B cell (primary cell): Measurements from ENCODE around the gene WDR26. TPM values are rescaled to one million over a fixed set of nuclear protein-coding genes. Genes with fewer than 3 reads are reported as not detected.

Source experiments
- ATAC-seq: fragments of 200-7000 bp; cut with Tn5 transposase; one replicate; pipeline ENCODE4 v1.10.0; 2021; ENCODE audit warnings: low read depth, mild to moderate bottlenecking, moderate number of reproducible peaks, moderate library complexity
- CTCF ChIA-PET: fragments of 350-600 bp; sonication (Branson Sonifier 250); formaldehyde crosslinking; loops from one replicate; lab custom pipeline; 2021; ENCODE audit warnings: antibody characterized with exemption, inconsistent platforms; lab: Charles Lee
- POLR2A ChIA-PET: fragments of 350-600 bp; sonication (Branson Sonifier 250); formaldehyde crosslinking; loops from one replicate; lab custom pipeline; 2021; ENCODE audit warnings: antibody characterized with exemption; lab: Charles Lee
- DNase-seq: peaks from one replicate; pipeline ENCODE4 v3.0.0; 2013
- H2AFZ ChIP-seq: 2 replicates; pipeline ENCODE4 v1.6.1; 2012; ENCODE audit warnings: mild to moderate bottlenecking, low read depth, low read length; ENCODE audit not compliant: insufficient read depth, poor library complexity, severe bottlenecking
- H3K27ac ChIP-seq, 2 donors: 1 replicate in 1 of 2; 2 replicates in 1 of 2; pipeline ENCODE4 v1.5.1; 2012 to 2013; ENCODE audit warnings: low read length in 2 of 2, mild to moderate bottlenecking in 2 of 2, moderate library complexity in 1 of 2
- H3K27me3 ChIP-seq, 4 experiments: fragments of 200-600 bp in 1 of 4; sonication (generic) in 1 of 4; replicated peaks in 1 of 4; 1 replicate in 2 of 4; 2 replicates in 2 of 4; pipeline versions ENCODE4 v1.6.1 to v1.7.0; 2013 to 2016; ENCODE audit warnings: low read length in 3 of 4, mild to moderate bottlenecking in 2 of 4, mixed read lengths in 1 of 4, moderate library complexity in 1 of 4; ENCODE audit not compliant: insufficient read depth in 4 of 4, control insufficient read depth in 3 of 4; ENCODE audit errors: control extremely low read depth in 1 of 4
- H3K36me3 ChIP-seq, 2 experiments: replicated peaks in 1 of 2; 1 replicate in 1 of 2; 2 replicates in 1 of 2; pipeline versions ENCODE4 v1.6.1 to v1.7.1; 2013; ENCODE audit warnings: low read length in 1 of 2; ENCODE audit not compliant: insufficient read depth in 2 of 2, control insufficient read depth in 1 of 2; ENCODE audit errors: control extremely low read depth in 1 of 2, extremely low read depth in 1 of 2
- H3K4me1 ChIP-seq, 2 donors: fragments of 200-600 bp in 1 of 2; sonication (generic) in 1 of 2; 1 replicate in 1 of 2; 2 replicates in 1 of 2; pipeline versions ENCODE4 v1.5.1 to v1.6.1; 2013 to 2017; ENCODE audit warnings: low read length in 2 of 2; ENCODE audit not compliant: control insufficient read depth in 2 of 2, insufficient read depth in 2 of 2
- H3K4me2 ChIP-seq: replicated peaks from 2 replicates; pipeline ENCODE3; 2012; ENCODE audit warnings: mild to moderate bottlenecking, low read depth, low read length; ENCODE audit not compliant: poor library complexity, severe bottlenecking
- H3K4me3 ChIP-seq, 5 experiments: fragments of 200-600 bp in 1 of 5; sonication (generic) in 1 of 5; 1 replicate in 3 of 5; 2 replicates in 2 of 5; pipeline versions ENCODE4 v1.5.1 to v1.7.0; 2011 to 2016; ENCODE audit warnings: low read length in 4 of 5, mild to moderate bottlenecking in 4 of 5, low read depth in 2 of 5, control low read depth in 1 of 5, moderate library complexity in 1 of 5; ENCODE audit not compliant: insufficient read depth in 1 of 5; ENCODE audit errors: control extremely low read depth in 1 of 5, extremely low read depth in 1 of 5
- H3K79me2 ChIP-seq: fragments of 200-600 bp; sonication (generic); one replicate; pipeline ENCODE4 v1.6.0; 2016; ENCODE audit warnings: low read length; ENCODE audit not compliant: control insufficient read depth, insufficient read depth
- H3K9ac ChIP-seq: fragments of 200-600 bp; sonication (generic); 2 replicates; pipeline ENCODE4 v1.6.1; 2017; ENCODE audit warnings: mild to moderate bottlenecking, low read length, moderate library complexity
- H3K9me3 ChIP-seq, 3 donors: one replicate each; pipeline versions ENCODE4 v1.6.1 to v1.7.1; 2013; ENCODE audit warnings: low read length in 2 of 3; ENCODE audit not compliant: control insufficient read depth in 2 of 3, insufficient read depth in 1 of 3; ENCODE audit errors: control extremely low read depth in 1 of 3
- H4K20me1 ChIP-seq: 2 replicates; pipeline ENCODE4 v1.6.0; 2012; ENCODE audit warnings: mild to moderate bottlenecking, low read length; ENCODE audit not compliant: insufficient read depth, control insufficient read depth, poor library complexity, severe bottlenecking
- H3K27ac Mint-ChIP-seq: one replicate; pipeline ENCODE4 v1.8.0; 2021; ENCODE audit warnings: mixed read lengths
- H3K27me3 Mint-ChIP-seq: one replicate; pipeline ENCODE4 v1.8.0; 2021; ENCODE audit warnings: mixed read lengths
- H3K4me1 Mint-ChIP-seq: one replicate; pipeline ENCODE4 v1.8.0; 2021; ENCODE audit warnings: mixed read lengths
- H3K4me3 Mint-ChIP-seq: one replicate; pipeline ENCODE4 v1.8.0; 2021; ENCODE audit warnings: mixed read lengths
- H3K9me3 Mint-ChIP-seq: one replicate; pipeline ENCODE4 v1.8.0; 2022; ENCODE audit warnings: mixed read lengths; ENCODE audit not compliant: insufficient read depth
- CTCF ChIP-seq: fragments of 200-600 bp; IDR thresholded peaks from one replicate; pipeline ENCODE4 v1.8.0; 2022; ENCODE audit warnings: antibody characterized with exemption, mild to moderate bottlenecking
- EZH2 ChIP-seq: IDR thresholded peaks from 2 replicates; pipeline ENCODE4 v1.6.1; 2012; ENCODE audit warnings: borderline replicate concordance, low read depth, mild to moderate bottlenecking, moderate library complexity, low read length; ENCODE audit not compliant: insufficient read depth, poor library complexity, severe bottlenecking
- WGBS: methylation state at CpG from one replicate; pipeline ENCODE4 v1.1.5; 2013; ENCODE audit warnings: missing lambda C conversion rate; ENCODE audit not compliant: insufficient coverage; 5-methylcytosine and 5-hydroxymethylcytosine counted together
- intact Hi-C: fragments of 100-400 bp; cut with micrococcal nuclease; formaldehyde crosslinking; loops from one replicate; pipeline ENCODE4 v1.10.0; 2022
- polyA plus RNA-seq: library from polyadenylated mRNA; depleted of rRNA; stranded (reverse); fragments of >200 nt; gene quantifications from 2 replicates; pipeline ENCODE4 v1.2.3, GENCODE V29; 2012
- total RNA-seq, 2 donors: library from RNA; stranded (reverse); fragments of 120-200 nt in 1 of 2; gene quantifications; 1 replicate in 1 of 2; 2 replicates in 1 of 2; pipeline versions ENCODE4 v1.2.3 to v1.2.4, GENCODE V29; 2013 to 2022

The WDR26 gene
- total and polyA plus RNA-seq, 2 donors (not counting 1 experiment from before 2014, with no cell fraction given): 35.7 to 108 TPM

- ATAC-seq: no peak
- Histone ChIP-seq H3K27me3 (no peaks in the 10 kb centered on the region), H3K9me3 (peaks cover 0 to 3% (median 0%) of the 10 kb centered on the region in 3 donors), H3K27ac (no peak overlapping the region), H2AFZ (no peak overlapping the region), H3K79me2 (peaks cover 5% of the 10 kb centered on the region), H3K4me1 (peaks cover 3 to 9% of the 10 kb centered on the region in 2 donors), H3K36me3 (peaks cover 0 to 3% of the 10 kb centered on the region in 2 experiments), H3K4me2 (no peak overlapping the region), H3K9ac (no peak overlapping the region), H3K4me3 (no peak overlapping the region), H4K20me1 (no peaks in the 10 kb centered on the region)
- no peak overlapping the region for H3K27ac Mint-ChIP-seq
- WGBS: 50% methylated on average over 1 of the region's 2 CpGs
- H3K4me3 Mint-ChIP-seq: no peak overlapping the region
- TF ChIP-seq EZH2: no peak
- no peak for TF ChIP-seq CTCF
- CTCF ChIA-PET: interaction anchor here (0.7 to 4.5 kb wide), 7 partner anchors 9 to 344 kb away, joined by 3 to 43 read pairs (median 3); partner anchors contain the start of gene WDR26
- intact Hi-C loops: loop anchor here (5.0 kb wide), 1 partner anchor 762 kb away; no protein-coding TSS in a partner anchor
- H3K27me3 Mint-ChIP-seq: no peaks in the 10 kb centered on the region
- peaks cover 14% of the 10 kb centered on the region for H3K4me1 Mint-ChIP-seq
- DNase-seq: no peak
- POLR2A ChIA-PET: no interaction called here
- H3K9me3 Mint-ChIP-seq: no peaks in the 10 kb centered on the region
These were observed 24.4 kb upstream of the WDR26 start for GRCh38 chr1:224458996-224459395.

- Histone ChIP-seq H3K9ac (no peak overlapping the region), H3K79me2 (peaks cover 5% of the 10 kb centered on the region), H3K9me3 (peaks cover 0 to 3% (median 0%) of the 10 kb centered on the region in 3 donors), H2AFZ (no peak overlapping the region), H3K4me2 (no peak overlapping the region), H3K27ac (no peak overlapping the region), H3K36me3 (peaks cover 0 to 3% of the 10 kb centered on the region in 2 experiments), H3K27me3 (no peaks in the 10 kb centered on the region), H4K20me1 (no peaks in the 10 kb centered on the region), H3K4me1 (peaks cover 3 to 9% of the 10 kb centered on the region in 2 donors), H3K4me3 (no peak overlapping the region)
- ChIA-PET CTCF (interaction anchor here (0.6 to 4.5 kb wide), 13 partner anchors 11 to 760 kb away, joined by 3 to 43 read pairs (median 5); no protein-coding TSS in a partner anchor), POLR2A (interaction anchor here (0.6 kb wide), 1 partner anchor 127 kb away, joined by 3 read pairs; no protein-coding TSS in a partner anchor)
- Mint-ChIP-seq H3K4me3 (no peak overlapping the region), H3K27ac (no peak overlapping the region), H3K27me3 (no peaks in the 10 kb centered on the region), H3K4me1 (peaks cover 14% of the 10 kb centered on the region), H3K9me3 (no peaks in the 10 kb centered on the region)
- intact Hi-C loops: loop anchor here (5.0 kb wide), 1 partner anchor 761 kb away; no protein-coding TSS in a partner anchor
- 100% methylated on average over 3 of the region's 4 CpGs for WGBS
- DNase-seq (no peak), ATAC-seq (no peak)
- TF ChIP-seq CTCF (no peak), EZH2 (no peak)
These were observed 23.7 kb upstream of the WDR26 start for GRCh38 chr1:224458296-224458695.
